GM12878 (cell line): ENCODE measurements around the gene CLDN15. TPM values are rescaled to one million over a fixed set of nuclear protein-coding genes. Genes with fewer than 3 reads are reported as not detected.

Source experiments
- ATAC-seq: fragments of 200-7000 bp; cut with Tn5 transposase; 3 replicates; pipeline ENCODE4 v1.9.1; 2020; ENCODE audit warnings: mild to moderate bottlenecking, moderate library complexity
- BruUV-seq: library from RNA; stranded (reverse); fragments of 400-500 nt; replicated peaks from 2 replicates; lab custom pipeline; 2021; lab: Mats Ljungman, UMichigan
- CTCF ChIA-PET: fragments of 300-600 bp; sonication (Branson Sonifier 250); formaldehyde crosslinking; extraction: SDS; loops from one replicate; lab custom pipeline; 2021; ENCODE audit warnings: inconsistent platforms; lab: Yijun Ruan, JAX
- POLR2A ChIA-PET: fragments of 350-600 bp; formaldehyde crosslinking; extraction: SDS; loops from one replicate; lab custom pipeline; 2021; ENCODE audit warnings: inconsistent platforms; lab: Charles Lee
- RAD21 ChIA-PET: fragments of 300-600 bp; sonication (Branson Sonifier 250); formaldehyde crosslinking; loops from one replicate; lab custom pipeline; 2023; ENCODE audit warnings: antibody characterized with exemption; ENCODE audit not compliant: unreplicated experiment; lab: Charles Lee
- SMC1A ChIA-PET: fragments of 300-600 bp; sonication (Branson Sonifier 250); formaldehyde crosslinking; loops from one replicate; lab custom pipeline; 2023; ENCODE audit not compliant: unreplicated experiment, uncharacterized antibody; lab: Charles Lee
- DNase-seq: peaks from one replicate; pipeline ENCODE4 v3.0.0-alpha.2; 2011; ENCODE audit warnings: low read depth, low spot score
- FAIRE-seq: peaks from 3 replicates; lab custom pipeline; 2011; peaks lifted over from hg19 to GRCh38; lab: Jason Lieb, UNC
- H2AFZ ChIP-seq: 2 replicates; pipeline ENCODE4 v1.6.0; 2011; ENCODE audit warnings: low read depth, low read length, control low read depth; ENCODE audit not compliant: control insufficient read depth
- H3K27ac ChIP-seq: 2 replicates; pipeline ENCODE4 v1.5.1; 2011; ENCODE audit warnings: control low read depth; ENCODE audit not compliant: control insufficient read depth, insufficient read depth
- H3K27me3 ChIP-seq, 2 experiments: replicated peaks in 1 of 2; 2 replicates each; pipeline versions ENCODE4 v1.6.0 to v1.6.1; 2011; ENCODE audit warnings: low read length in 1 of 2; ENCODE audit not compliant: control insufficient read depth in 2 of 2, insufficient read depth in 2 of 2
- H3K36me3 ChIP-seq, 2 experiments: 2 replicates each; pipeline ENCODE4 v1.5.1; 2011; ENCODE audit warnings: low read length in 1 of 2; ENCODE audit not compliant: control insufficient read depth in 2 of 2, insufficient read depth in 2 of 2
- H3K4me1 ChIP-seq: 2 replicates; pipeline ENCODE4 v1.6.1; 2011; ENCODE audit warnings: mild to moderate bottlenecking, low read length, moderate library complexity, mixed read lengths; ENCODE audit not compliant: control insufficient read depth, insufficient read depth
- H3K4me2 ChIP-seq: 2 replicates; pipeline ENCODE4 v1.6.0; 2011; ENCODE audit warnings: control low read depth; ENCODE audit not compliant: control insufficient read depth, insufficient read depth
- H3K4me3 ChIP-seq: fragments of 200-600 bp; sonication (generic); 2 replicates; pipeline ENCODE4 v1.5.1; 2016
- H3K79me2 ChIP-seq: 2 replicates; pipeline ENCODE4 v1.6.0; 2011; ENCODE audit warnings: low read length; ENCODE audit not compliant: control insufficient read depth, insufficient read depth
- H3K9ac ChIP-seq: 2 replicates; pipeline ENCODE4 v1.8.0; 2011; ENCODE audit warnings: low read length, control low read depth, mixed read lengths; ENCODE audit not compliant: control insufficient read depth, insufficient read depth
- H3K9me3 ChIP-seq: replicated peaks from 3 replicates; pipeline ENCODE4 v1.5.1; 2011; ENCODE audit warnings: mild to moderate bottlenecking, low read length; ENCODE audit not compliant: control insufficient read depth, insufficient read depth
- H4K20me1 ChIP-seq: 2 replicates; pipeline ENCODE4 v1.6.0; 2011; ENCODE audit not compliant: control insufficient read depth, insufficient read depth
- ATF2 ChIP-seq: IDR thresholded peaks from 2 replicates; pipeline ENCODE4 v1.6.1; 2012; ENCODE audit warnings: low read length, inconsistent platforms
- BACH1 ChIP-seq: fragments of 450-650 bp; IDR thresholded peaks from 2 replicates; pipeline ENCODE4 v1.6.1; 2017; ENCODE audit warnings: mild to moderate bottlenecking, borderline replicate concordance
- CREB1 ChIP-seq: IDR thresholded peaks from 2 replicates; pipeline ENCODE4 v1.6.1; 2012; ENCODE audit warnings: low read depth, mild to moderate bottlenecking, inconsistent platforms
- DPF2 ChIP-seq: fragments of 450-650 bp; IDR thresholded peaks from 2 replicates; pipeline ENCODE4 v1.6.1; 2017; ENCODE audit warnings: mild to moderate bottlenecking
- ELK1 ChIP-seq: IDR thresholded peaks from 2 replicates; pipeline ENCODE4 v1.6.1; 2012; ENCODE audit warnings: low read depth, low read length, improper control_type of control experiment
- HDAC6 ChIP-seq: fragments of 200-600 bp; sonication (generic); IDR thresholded peaks from one replicate; pipeline ENCODE4 v1.8.0; 2017; ENCODE audit warnings: antibody characterized with exemption; ENCODE audit not compliant: unreplicated experiment
- IKZF1 ChIP-seq: fragments of 450-650 bp; conservative IDR thresholded peaks from 2 replicates; pipeline ENCODE4 v1.6.1; 2017; ENCODE audit warnings: antibody characterized with exemption, mild to moderate bottlenecking
- LARP7 ChIP-seq: fragments of 450-650 bp; IDR thresholded peaks from 2 replicates; pipeline ENCODE4 v1.6.1; 2017; ENCODE audit warnings: mild to moderate bottlenecking
- POLR2A ChIP-seq: IDR thresholded peaks from 2 replicates; pipeline ENCODE4 v1.6.1; 2011; ENCODE audit warnings: low read depth, mild to moderate bottlenecking, low read length
- POLR2AphosphoS2 ChIP-seq: IDR thresholded peaks from 2 replicates; pipeline ENCODE4 v1.6.1; 2011; ENCODE audit warnings: low read depth, mild to moderate bottlenecking, low read length, improper control_type of control experiment, moderate library complexity
- RAD21 ChIP-seq: IDR thresholded peaks from 2 replicates; pipeline ENCODE4 v1.6.1; 2011; ENCODE audit warnings: mild to moderate bottlenecking, low read depth, low read length, moderate library complexity; ENCODE audit not compliant: insufficient read depth
- RBBP5 ChIP-seq: fragments of 200-600 bp; sonication (generic); conservative IDR thresholded peaks from 2 replicates; pipeline ENCODE4 v1.6.1; 2016
- SMC3 ChIP-seq: IDR thresholded peaks from 2 replicates; pipeline ENCODE4 v1.6.1; 2011; ENCODE audit warnings: low read length, improper control_type of control experiment, borderline replicate concordance
- SP1 ChIP-seq: IDR thresholded peaks from one replicate; pipeline ENCODE4 v1.6.1; 2011; ENCODE audit warnings: low read depth, low read length
- SRF ChIP-seq, 2 experiments: IDR thresholded peaks; 2 replicates each; pipeline ENCODE4 v1.6.1; 2011; ENCODE audit warnings: low read depth in 2 of 2, low read length in 2 of 2, mild to moderate bottlenecking in 1 of 2, moderate library complexity in 1 of 2
- TARDBP ChIP-seq: IDR thresholded peaks from 2 replicates; pipeline ENCODE4 v1.6.1; 2016; ENCODE audit warnings: borderline replicate concordance
- USF2 ChIP-seq: IDR thresholded peaks from 2 replicates; pipeline ENCODE4 v1.6.1; 2011; ENCODE audit warnings: low read depth, low read length, improper control_type of control experiment, borderline replicate concordance
- WRNIP1 ChIP-seq: IDR thresholded peaks from 2 replicates; pipeline ENCODE4 v1.6.1; 2011; ENCODE audit warnings: low read depth, low read length, improper control_type of control experiment, borderline replicate concordance
- YY1 ChIP-seq: IDR thresholded peaks from 2 replicates; pipeline ENCODE4 v1.6.1; 2011; ENCODE audit warnings: low read depth, mild to moderate bottlenecking, low read length
- ZBTB33 ChIP-seq: fragments of 450-650 bp; IDR thresholded peaks from 2 replicates; pipeline ENCODE4 v1.6.1; 2017; ENCODE audit warnings: mild to moderate bottlenecking
- ZNF274 ChIP-seq: IDR thresholded peaks from one replicate; pipeline ENCODE4 v1.8.0; 2011; ENCODE audit not compliant: insufficient read length, insufficient read depth
- WGBS: methylation state at CpG from one replicate; pipeline ENCODE4 v1.1.6; 2016; ENCODE audit warnings: low lambda C conversion rate; ENCODE audit not compliant: insufficient replicate concordance, insufficient coverage; ENCODE audit errors: missing lambda C conversion rate; 5-methylcytosine and 5-hydroxymethylcytosine counted together
- in situ Hi-C: fragments of 300-500 bp; cut with MboI; formaldehyde crosslinking; loops from 9 replicates; pipeline ENCODE4 v1.14.3; 2018; ENCODE audit warnings: mixed read lengths
- intact Hi-C: fragments of 100-400 bp; cut with micrococcal nuclease; formaldehyde crosslinking; loops from one replicate; pipeline ENCODE4 v1.14.2; 2022; ENCODE audit not compliant: unreplicated experiment
- polyA plus RNA-seq, 11 experiments: library from polyadenylated mRNA; depleted of rRNA in 4 of 11; unstranded in 6 of 11; stranded (reverse) in 5 of 11; fragments of >200 nt; fragmentation: Nextera tagmentation in 4 of 11; fragmentation: Illumina TruSeq in 1 of 11; extraction: Ambion mirVana in 4 of 11; extraction: Trizol in 1 of 11; gene quantifications; 1 replicate in 1 of 11; 2 replicates in 10 of 11; pipeline versions ENCODE4 v1.2.1 to v1.2.3, GENCODE V29; 2011 to 2016; ENCODE audit warnings: inconsistent platforms in 2 of 11, missing spikeins in 2 of 11, low read depth in 1 of 11
- total RNA-seq, 4 experiments: library from RNA; depleted of rRNA in 3 of 4; stranded (reverse); fragments of >200 nt in 3 of 4; fragmentation: Illumina TruSeq in 1 of 4; extraction: Trizol in 1 of 4; gene quantifications; 2 replicates each; pipeline versions ENCODE4 v1.2.1 to v1.2.3, GENCODE V29; 2013 to 2021

CLDN15 gene
- total and polyA plus RNA-seq, 10 of the 15 experiments (the other 5 are each of a cell fraction or from before 2014, with no cell fraction given), result 0.47 to 15.0 (median 6.6) TPM

GRCh38 chr7:101207459-101207858 lies 30.1 kb downstream of the CLDN15 start (continued):
- TF ChIP-seq BACH1 (no peak), YY1 (no peak)
- TF ChIP-seq, all 136 proteins: peak for 0

- in situ Hi-C loops, result no loop called here
- BruUV-seq, result no TSS peak
- ChIA-PET POLR2A (no interaction called here), RAD21 (no interaction called here), SMC1A (no interaction called here), CTCF (interaction anchor here (1.1 kb wide), 1 partner anchor 14 kb away, joined by 3 read pairs; no protein-coding TSS in a partner anchor)
- H3K4me1 ChIP-seq, result no peaks in the 10 kb centered on the region; the same call in 1 of the 2 replicates
- H4K20me1 ChIP-seq, result no peaks in the 10 kb centered on the region
- H3K36me3 ChIP-seq, result peaks cover 0 to 3% of the 10 kb centered on the region in 2 experiments; a peak in 2 of 4 replicates
- H3K79me2 ChIP-seq, result no peaks in the 10 kb centered on the region
- H3K4me2 ChIP-seq, result no peak overlapping the region
- WGBS, result 87% methylated on average over 9 of the region's 19 CpGs
- no peaks in the 10 kb centered on the region for H3K9me3 ChIP-seq
- H3K27ac ChIP-seq, result no peak overlapping the region
- H3K9ac ChIP-seq, result no peak overlapping the region
- H2AFZ ChIP-seq, result no peak overlapping the region
- TF ChIP-seq TARDBP (no peak), USF2 (no peak), SMC3 (no peak), DPF2 (no peak), SP1 (no peak), POLR2A (no peak), ZBTB33 (no peak), LARP7 (no peak), HDAC6 (no peak), ZNF274 (no peak), POLR2AphosphoS2 (no peak), RBBP5 (no peak), WRNIP1 (no peak), ATF2 (no peak), SRF (IDR thresholded peaks at IDR 0.05; ENCODE audit: low read depth in 2 of 2, low read length in 2 of 2) (no peak), IKZF1 (no peak), CREB1 (no peak), RAD21 (no peak), ELK1 (no peak)
- H3K27me3 ChIP-seq, result peaks cover 0 to 2% of the 10 kb centered on the region in 2 experiments; a peak in 2 of 4 replicates
- H3K4me3 ChIP-seq, result no peak overlapping the region
- FAIRE-seq (no peak), DNase-seq (no peak), ATAC-seq (no peak)
- intact Hi-C loops, result no loop called here
These were observed 30.9 kb downstream of the CLDN15 start for GRCh38 chr7:101206665-101207042.
